CD8-positive, alpha-beta memory T cell (primary cell): ENCODE results near the gene SPOCK1. TPM values are rescaled to one million over a fixed set of nuclear protein-coding genes. Genes with fewer than 3 reads are reported as not detected.

Source experiments
- CTCF ChIA-PET: fragments of 350-600 bp; sonication (Branson Sonifier 250); formaldehyde crosslinking; loops from one replicate; lab custom pipeline; 2021; ENCODE audit warnings: antibody characterized with exemption; lab: Charles Lee
- POLR2A ChIA-PET: fragments of 350-600 bp; sonication (Branson Sonifier 250); formaldehyde crosslinking; loops from one replicate; lab custom pipeline; 2021; ENCODE audit warnings: antibody characterized with exemption; lab: Charles Lee
- DNase-seq, 5 donors: peaks; one replicate each; pipeline versions ENCODE4 v3.0.0 to v3.0.0-alpha.2; 2020 to 2022; ENCODE audit warnings: mixed read lengths in 1 of 5
- H3K27ac ChIP-seq: one replicate; pipeline ENCODE4 v1.7.0; 2013; ENCODE audit warnings: low read depth, mild to moderate bottlenecking, low read length, moderate library complexity
- H3K27me3 ChIP-seq: 2 replicates; pipeline ENCODE4 v1.7.0; 2013; ENCODE audit warnings: low read length, mild to moderate bottlenecking; ENCODE audit not compliant: insufficient read depth, poor library complexity, severe bottlenecking
- H3K36me3 ChIP-seq: 2 replicates; pipeline ENCODE4 v1.7.0; 2013; ENCODE audit warnings: mild to moderate bottlenecking, low read length, moderate library complexity; ENCODE audit not compliant: insufficient read depth
- H3K4me1 ChIP-seq: 2 replicates; pipeline ENCODE4 v1.7.0; 2013; ENCODE audit warnings: mild to moderate bottlenecking, low read length, moderate library complexity; ENCODE audit not compliant: insufficient read depth
- H3K4me3 ChIP-seq: 2 replicates; pipeline ENCODE4 v1.7.0; 2013; ENCODE audit warnings: mild to moderate bottlenecking, low read length
- H3K9me3 ChIP-seq: 2 replicates; pipeline ENCODE4 v1.7.0; 2013; ENCODE audit warnings: mild to moderate bottlenecking, low read length
- H3K27ac Mint-ChIP-seq, 8 donors: one replicate each; pipeline ENCODE4 v1.8.0; 2020 to 2021; ENCODE audit warnings: mixed read lengths in 8 of 8, mild to moderate bottlenecking in 6 of 8, inconsistent platforms in 3 of 8, moderate library complexity in 3 of 8
- H3K27me3 Mint-ChIP-seq, 2 donors: one replicate each; pipeline ENCODE4 v1.8.0; 2020 to 2021; ENCODE audit warnings: mixed read lengths in 2 of 2, mild to moderate bottlenecking in 1 of 2, moderate library complexity in 1 of 2
- H3K36me3 Mint-ChIP-seq, 3 donors: one replicate each; pipeline ENCODE4 v1.8.0; 2020 to 2021; ENCODE audit warnings: mixed read lengths in 3 of 3, inconsistent platforms in 1 of 3, mild to moderate bottlenecking in 1 of 3
- H3K4me1 Mint-ChIP-seq, 3 donors: one replicate each; pipeline ENCODE4 v1.8.0; 2020 to 2021; ENCODE audit warnings: mixed read lengths in 3 of 3, inconsistent platforms in 1 of 3, mild to moderate bottlenecking in 1 of 3
- H3K4me3 Mint-ChIP-seq, 7 donors: one replicate each; pipeline ENCODE4 v1.8.0; 2020 to 2021; ENCODE audit warnings: mixed read lengths in 7 of 7, mild to moderate bottlenecking in 6 of 7, moderate library complexity in 4 of 7, inconsistent platforms in 2 of 7
- H3K9me3 Mint-ChIP-seq, 5 donors: one replicate each; pipeline ENCODE4 v1.8.0; 2020 to 2022; ENCODE audit warnings: mixed read lengths in 5 of 5, mild to moderate bottlenecking in 3 of 5, moderate library complexity in 2 of 5, inconsistent platforms in 1 of 5
- polyA plus RNA-seq: library from polyadenylated mRNA; unstranded; fragments of 300-500 nt; fragmentation: Illumina TruSeq; gene quantifications from one replicate; pipeline ENCODE4 v1.2.3, GENCODE V29; 2021
- total RNA-seq, 2 experiments: library from RNA; stranded (reverse); gene quantifications; one replicate each; pipeline ENCODE4 v1.2.3, GENCODE V29; 2021

The SPOCK1 gene
- total and polyA plus RNA-seq, 3 experiments from 2014 or later = not detected

DNA sequence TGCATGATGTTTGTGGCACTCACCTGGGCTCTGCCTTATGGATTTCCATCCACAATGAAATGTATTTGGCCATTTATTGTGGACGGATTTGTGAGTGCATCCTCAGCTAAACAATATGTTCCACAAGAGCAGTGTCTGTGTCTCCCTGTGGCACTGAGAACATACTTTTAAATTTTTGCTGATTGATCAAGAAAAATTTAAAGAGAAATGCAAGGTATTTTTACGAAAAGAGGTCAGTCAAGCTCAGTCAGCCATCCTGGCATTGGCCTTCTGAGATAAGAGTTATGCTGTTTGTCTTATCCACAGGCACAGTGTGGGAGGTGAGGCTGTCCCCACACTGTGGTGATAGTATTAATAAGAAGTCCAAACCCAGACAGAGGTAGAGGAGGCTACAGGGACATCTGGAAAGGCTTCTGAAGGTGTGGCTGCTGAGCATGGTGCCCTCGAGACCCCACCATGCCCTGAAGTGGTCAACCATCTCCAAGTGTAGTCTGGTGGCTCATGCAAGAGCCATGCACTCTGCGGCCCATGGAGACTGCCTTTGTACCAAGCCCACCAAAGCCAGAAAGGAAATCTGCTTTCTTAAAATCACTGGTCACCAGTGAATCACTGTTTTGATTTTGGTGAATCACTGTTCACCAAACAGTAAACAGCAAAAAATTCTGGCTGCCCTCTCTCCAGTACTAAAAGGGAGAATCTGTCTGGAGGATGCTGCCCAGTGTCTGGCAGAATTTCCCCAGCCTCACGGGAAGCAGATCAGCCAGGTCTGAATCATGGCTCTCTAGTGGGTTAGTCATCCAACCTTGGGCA is 28.8 kb downstream of the SPOCK1 start:
- CTCF ChIA-PET = no interaction called here
- H3K9me3 ChIP-seq = no peaks in the 10 kb centered on the region
- no peaks in the 10 kb centered on the region for H3K4me1 Mint-ChIP-seq
- no peak overlapping the region for H3K27ac ChIP-seq
- H3K27ac Mint-ChIP-seq = no peak overlapping the region
- no peaks in the 10 kb centered on the region for H3K9me3 Mint-ChIP-seq
- no peaks in the 10 kb centered on the region for H3K27me3 ChIP-seq
- DNase-seq = no peak
- no peaks in the 10 kb centered on the region for H3K36me3 Mint-ChIP-seq
- H3K36me3 ChIP-seq = no peaks in the 10 kb centered on the region
- POLR2A ChIA-PET = no interaction called here
- no peaks in the 10 kb centered on the region for H3K4me1 ChIP-seq
- no peak overlapping the region for H3K4me3 Mint-ChIP-seq
- no peak overlapping the region for H3K4me3 ChIP-seq
- H3K27me3 Mint-ChIP-seq = peaks cover 10 to 15% of the 10 kb centered on the region in 2 donors

GRCh38 chr5:137466889-137467288 is 32.2 kb downstream of the SPOCK1 start:
- no peak for DNase-seq
- Histone ChIP-seq H3K9me3 (no peaks in the 10 kb centered on the region), H3K27ac (no peak overlapping the region), H3K36me3 (no peaks in the 10 kb centered on the region), H3K4me1 (no peaks in the 10 kb centered on the region), H3K4me3 (no peak overlapping the region), H3K27me3 (no peaks in the 10 kb centered on the region)
- ChIA-PET CTCF (no interaction called here), POLR2A (no interaction called here)
- peaks cover 6 to 14% of the 10 kb centered on the region in 2 donors for H3K27me3 Mint-ChIP-seq
- no peaks in the 10 kb centered on the region for H3K4me1 Mint-ChIP-seq
- H3K27ac Mint-ChIP-seq = no peak overlapping the region
- no peak overlapping the region for H3K4me3 Mint-ChIP-seq
- H3K9me3 Mint-ChIP-seq = no peaks in the 10 kb centered on the region
- no peaks in the 10 kb centered on the region for H3K36me3 Mint-ChIP-seq

- no peak overlapping the region for H3K27ac ChIP-seq
- POLR2A ChIA-PET = no interaction called here
- no peaks in the 10 kb centered on the region for H3K36me3 ChIP-seq
- no peak overlapping the region for H3K4me3 ChIP-seq
- no peak overlapping the region for H3K4me3 Mint-ChIP-seq
- no peaks in the 10 kb centered on the region for H3K36me3 Mint-ChIP-seq
- no peaks in the 10 kb centered on the region for H3K27me3 ChIP-seq
- no peak overlapping the region for H3K27ac Mint-ChIP-seq
- H3K4me1 Mint-ChIP-seq = no peaks in the 10 kb centered on the region
- H3K9me3 Mint-ChIP-seq = no peaks in the 10 kb centered on the region
- no peaks in the 10 kb centered on the region for H3K9me3 ChIP-seq
- DNase-seq = no peak
- peaks cover 2 to 7% of the 10 kb centered on the region in 2 donors for H3K27me3 Mint-ChIP-seq
- no peaks in the 10 kb centered on the region for H3K4me1 ChIP-seq
- CTCF ChIA-PET = no interaction called here
Observed at GRCh38 chr5:137465930-137466329, 33.2 kb downstream of the SPOCK1 start.

DNA sequence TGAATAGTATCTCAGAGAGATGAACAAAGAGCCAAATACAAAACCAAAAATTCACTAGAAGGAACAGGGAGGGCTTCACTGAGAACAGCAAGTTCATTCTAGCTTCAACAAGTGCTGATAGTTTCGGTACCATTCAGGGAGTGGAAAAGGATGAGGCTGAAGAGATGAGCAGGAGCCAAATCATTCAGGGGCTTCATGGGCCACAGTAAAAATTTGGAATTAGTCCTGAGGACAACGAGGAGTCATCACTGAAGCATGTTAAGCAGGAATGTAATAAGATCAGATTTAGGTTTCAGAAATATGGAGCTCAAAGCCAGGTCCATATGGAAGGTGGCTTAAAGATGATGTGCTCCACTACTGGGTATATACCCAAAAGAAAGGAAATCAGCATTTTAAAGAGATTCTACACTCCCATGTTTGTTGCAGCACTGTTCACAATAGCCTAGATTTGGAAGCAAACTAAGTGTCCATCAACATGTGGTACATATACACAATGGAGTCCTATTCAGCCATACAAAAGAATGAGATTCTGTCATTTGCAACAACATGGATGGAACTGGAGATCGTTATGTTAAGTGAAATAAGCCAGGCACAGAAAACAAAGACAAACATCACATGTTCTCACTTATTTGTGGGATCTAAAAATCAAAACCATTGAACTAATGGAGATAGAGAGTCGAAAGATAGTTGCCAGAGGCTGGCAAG is 36.2 kb downstream of the SPOCK1 start:
- POLR2A ChIA-PET = no interaction called here

DNA sequence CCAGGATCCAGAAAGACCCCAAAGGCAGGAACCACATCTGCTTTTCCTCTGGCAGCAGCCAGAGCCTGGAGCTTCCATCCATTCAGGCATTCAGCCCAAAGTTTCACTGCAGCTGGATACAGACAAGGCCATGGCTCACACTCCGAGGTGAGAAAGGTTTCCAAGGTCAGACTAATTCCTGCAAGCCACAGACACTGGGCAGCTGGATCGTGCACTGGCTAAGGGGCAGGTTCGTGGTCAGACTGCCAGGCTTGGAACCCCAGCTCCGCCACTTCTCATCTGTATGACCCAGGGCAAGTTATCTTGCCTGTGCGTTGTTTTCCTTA is 36.9 kb downstream of the SPOCK1 start:
- H3K9me3 ChIP-seq = no peaks in the 10 kb centered on the region
- no peak overlapping the region for H3K4me3 ChIP-seq
- H3K4me1 ChIP-seq = no peaks in the 10 kb centered on the region
- ChIA-PET CTCF (no interaction called here), POLR2A (no interaction called here)
- no peak overlapping the region for H3K4me3 Mint-ChIP-seq
- no peaks in the 10 kb centered on the region for H3K4me1 Mint-ChIP-seq
- H3K27ac Mint-ChIP-seq = no peak overlapping the region
- H3K27ac ChIP-seq = no peak overlapping the region
- no peak for DNase-seq
- H3K9me3 Mint-ChIP-seq = peaks cover 0 to 2% (median 0%) of the 10 kb centered on the region in 5 donors
- H3K36me3 Mint-ChIP-seq = no peaks in the 10 kb centered on the region
- H3K27me3 Mint-ChIP-seq = peaks cover 6 to 19% of the 10 kb centered on the region in 2 donors
- H3K36me3 ChIP-seq = no peaks in the 10 kb centered on the region
- no peaks in the 10 kb centered on the region for H3K27me3 ChIP-seq

More for the DNA sequence above, 36.2 kb downstream of the SPOCK1 start:
- Histone ChIP-seq H3K27ac (no peak overlapping the region), H3K36me3 (no peaks in the 10 kb centered on the region), H3K4me1 (no peaks in the 10 kb centered on the region), H3K4me3 (no peak overlapping the region), H3K27me3 (no peaks in the 10 kb centered on the region), H3K9me3 (no peaks in the 10 kb centered on the region)
- H3K4me1 Mint-ChIP-seq = no peaks in the 10 kb centered on the region
- DNase-seq = no peak
- no peaks in the 10 kb centered on the region for H3K36me3 Mint-ChIP-seq
- peaks cover 0 to 2% (median 0%) of the 10 kb centered on the region in 5 donors for H3K9me3 Mint-ChIP-seq
- no peak overlapping the region for H3K27ac Mint-ChIP-seq
- CTCF ChIA-PET = no interaction called here
- H3K27me3 Mint-ChIP-seq = peaks cover 6 to 19% of the 10 kb centered on the region in 2 donors
- no peak overlapping the region for H3K4me3 Mint-ChIP-seq

DNA sequence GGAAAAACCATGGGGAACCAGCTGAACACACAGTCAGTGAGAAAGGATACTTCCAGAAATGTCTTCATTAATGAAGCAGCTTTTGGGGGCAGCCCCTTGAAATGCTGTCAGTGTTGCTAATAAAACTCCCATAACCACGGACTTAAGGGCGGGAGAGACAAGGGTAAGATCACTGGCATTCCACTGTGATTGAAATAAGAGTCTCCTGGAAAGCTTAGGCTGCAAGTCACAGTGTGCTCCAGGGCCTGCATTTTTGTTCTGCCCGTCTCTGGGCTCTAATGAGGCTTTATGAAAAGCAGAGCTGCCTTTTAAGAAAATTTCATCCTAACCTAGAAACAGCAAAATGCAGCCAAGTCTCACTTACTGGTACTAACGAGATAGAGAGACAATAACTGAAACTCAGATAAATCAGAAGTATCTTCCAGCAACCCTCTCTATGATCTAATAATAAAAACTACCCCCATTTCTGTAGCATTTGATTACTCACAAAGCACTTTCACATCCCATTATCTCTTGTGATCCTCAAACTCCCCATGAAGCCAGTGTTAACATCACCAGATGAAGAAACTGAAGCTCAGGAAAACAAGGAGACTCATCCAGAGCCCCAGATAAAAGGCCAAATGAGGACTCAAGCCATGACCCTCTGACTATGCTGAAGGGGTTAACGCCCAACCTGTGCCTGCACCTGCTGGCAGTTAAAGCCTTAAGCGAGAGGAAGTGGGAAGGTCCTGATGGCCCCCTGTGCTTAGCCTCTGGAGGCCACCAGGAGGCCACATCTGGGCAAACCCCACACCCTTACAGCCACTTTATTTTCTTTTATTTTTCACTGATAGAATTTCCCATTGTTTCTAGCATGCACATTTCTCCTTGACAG is 37.5 kb downstream of the SPOCK1 start:
- Histone ChIP-seq H3K27me3 (no peaks in the 10 kb centered on the region), H3K36me3 (no peaks in the 10 kb centered on the region), H3K4me1 (no peaks in the 10 kb centered on the region), H3K9me3 (no peaks in the 10 kb centered on the region), H3K27ac (no peak overlapping the region), H3K4me3 (no peak overlapping the region)
- H3K4me1 Mint-ChIP-seq = no peaks in the 10 kb centered on the region
- no peak for DNase-seq
- H3K27ac Mint-ChIP-seq = no peak overlapping the region
- POLR2A ChIA-PET = no interaction called here
- no peaks in the 10 kb centered on the region for H3K36me3 Mint-ChIP-seq
- peaks cover 0 to 2% (median 0%) of the 10 kb centered on the region in 5 donors for H3K9me3 Mint-ChIP-seq
- H3K4me3 Mint-ChIP-seq = no peak overlapping the region
- CTCF ChIA-PET = no interaction called here
- peaks cover 6 to 19% of the 10 kb centered on the region in 2 donors for H3K27me3 Mint-ChIP-seq

GRCh38 chr5:137454671-137455070 is 44.5 kb downstream of the SPOCK1 start:
- Histone ChIP-seq H3K4me1 (no peaks in the 10 kb centered on the region), H3K27me3 (no peaks in the 10 kb centered on the region), H3K4me3 (no peak overlapping the region), H3K9me3 (no peaks in the 10 kb centered on the region), H3K36me3 (no peaks in the 10 kb centered on the region), H3K27ac (no peak overlapping the region)
- no peak overlapping the region for H3K27ac Mint-ChIP-seq
- H3K4me3 Mint-ChIP-seq = no peak overlapping the region
- ChIA-PET CTCF (no interaction called here), POLR2A (no interaction called here)
- H3K36me3 Mint-ChIP-seq = no peaks in the 10 kb centered on the region
- H3K9me3 Mint-ChIP-seq = peaks cover 0 to 5% (median 0%) of the 10 kb centered on the region in 5 donors
- H3K27me3 Mint-ChIP-seq = peaks cover 6% of the 10 kb centered on the region in 2 donors
- no peak for DNase-seq
- no peaks in the 10 kb centered on the region for H3K4me1 Mint-ChIP-seq
